HG03025 (cell line): ENCODE measurements around the gene ERG.

Experiments used
- ATAC-seq: cut with Tn5 transposase; IDR thresholded peaks from one replicate; pipeline ENCODE4 v1.9.1; 2021; ENCODE audit warnings: mild to moderate bottlenecking, moderate library complexity; ENCODE audit not compliant: unreplicated experiment, low FRiP score

The ERG gene

DNA sequence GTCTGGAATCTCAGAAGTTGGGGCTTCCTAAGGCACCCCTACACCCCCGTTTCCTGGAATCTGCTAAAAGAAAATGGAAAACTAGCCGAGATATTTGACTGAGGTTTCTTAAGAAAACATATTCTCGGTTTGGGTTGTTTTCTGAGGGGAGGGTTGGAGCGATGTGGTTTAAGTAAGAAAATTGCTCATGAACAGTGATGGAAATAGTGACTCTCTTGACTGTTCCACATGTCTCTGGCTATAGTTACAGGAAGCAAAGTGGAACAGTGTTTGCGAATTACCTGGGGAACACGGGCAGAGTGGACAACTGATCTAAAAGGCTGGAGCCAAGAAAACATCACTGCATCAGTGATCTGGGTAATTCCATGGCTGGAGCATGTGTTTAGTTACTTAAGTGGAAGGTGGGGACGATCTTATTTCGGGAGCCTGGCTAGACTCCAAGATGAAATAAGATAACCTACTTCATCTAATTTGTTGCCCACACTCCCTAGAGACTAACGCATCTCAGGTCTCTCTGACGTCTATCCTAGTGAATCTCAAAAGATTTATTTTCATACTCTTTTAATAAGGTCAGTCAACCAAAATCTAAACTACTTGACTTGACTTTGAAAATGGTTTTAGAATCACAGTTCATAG lies 149.0 kb downstream of the ERG start:
- ATAC-seq: no peak

DNA sequence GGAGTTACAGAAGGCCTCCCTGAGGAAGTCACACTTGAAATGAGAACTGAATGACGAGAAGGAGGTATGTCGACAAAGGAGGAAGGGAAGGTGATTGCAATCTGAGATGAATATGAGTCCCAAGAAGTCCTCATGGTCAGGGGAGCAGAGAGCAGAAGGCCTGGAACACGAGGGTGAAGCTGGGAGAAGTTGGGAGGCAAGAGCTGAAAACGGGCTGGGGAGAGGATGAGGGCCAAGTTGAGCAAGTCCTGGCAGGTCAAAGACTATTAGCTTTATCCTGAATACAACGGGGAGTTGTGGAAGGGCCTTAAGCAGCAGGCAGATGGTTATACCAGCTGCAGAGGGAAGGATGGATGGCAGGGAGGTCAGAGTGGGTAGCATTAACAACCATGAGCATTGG lies 152.0 kb downstream of the ERG start:
- ATAC-seq: no peak

DNA sequence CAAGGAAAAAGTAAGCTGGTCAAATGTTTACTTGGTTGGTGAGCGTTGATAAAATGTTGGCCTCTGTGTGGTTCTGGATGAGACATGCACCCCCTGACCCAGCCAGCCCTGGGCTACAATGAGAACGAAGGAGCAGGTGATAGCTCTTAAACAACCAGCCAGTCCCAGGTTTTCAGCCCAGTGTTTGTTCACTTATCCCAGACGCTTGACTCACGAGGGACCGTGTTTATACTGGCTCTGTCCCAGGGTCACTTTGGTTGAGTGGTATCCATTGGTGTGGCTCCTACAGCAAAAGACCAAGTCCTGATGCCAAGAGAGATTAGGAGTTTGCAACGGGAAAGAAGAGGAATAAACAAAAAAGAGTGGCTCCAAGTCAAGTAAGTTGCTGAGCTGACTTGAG lies 154.6 kb downstream of the ERG start:
- ATAC-seq: no peak

DNA sequence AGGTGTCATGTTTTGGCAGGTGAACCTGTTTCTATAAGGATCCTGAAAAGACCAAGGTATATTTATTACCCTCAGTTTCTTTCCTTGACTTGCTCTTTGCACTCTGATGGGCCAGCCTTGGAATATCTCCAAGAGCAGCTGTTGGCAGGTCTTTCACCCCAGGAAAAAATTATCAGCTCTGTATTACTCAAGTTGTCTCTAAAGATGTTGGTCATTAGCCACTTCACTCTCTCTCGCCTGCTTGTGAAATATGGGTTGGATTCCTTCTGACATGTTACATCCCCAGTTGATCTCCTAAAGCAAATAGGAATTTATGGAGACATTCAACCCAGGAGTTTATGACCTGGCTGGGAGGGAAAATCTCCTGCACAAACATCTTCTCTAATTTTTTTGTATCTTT lies 155.5 kb downstream of the ERG start:
- ATAC-seq: no peak

DNA sequence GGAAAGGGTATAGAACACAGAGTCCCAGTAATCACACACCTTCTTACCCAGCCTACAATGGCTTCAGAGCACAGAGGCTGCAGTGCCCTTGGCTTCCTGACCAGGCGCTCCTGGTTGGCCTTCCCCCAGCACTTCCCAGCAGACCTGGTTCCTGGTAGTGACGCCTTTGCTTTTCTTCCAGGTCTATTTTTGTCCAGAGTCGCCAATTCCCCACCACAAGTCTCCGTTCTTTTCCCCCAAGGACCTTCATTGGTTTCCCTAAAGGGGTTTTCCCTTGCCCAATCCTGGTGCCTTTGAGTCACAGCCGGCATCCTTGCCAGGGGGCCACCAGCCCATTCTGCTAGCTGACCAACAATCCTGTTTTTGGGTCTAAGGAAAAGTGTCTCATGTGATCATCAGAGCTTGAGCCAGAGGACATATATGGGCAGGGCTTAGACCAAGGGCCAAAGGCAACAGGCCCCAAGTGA lies 156.7 kb downstream of the ERG start:
- ATAC-seq: no peak

DNA sequence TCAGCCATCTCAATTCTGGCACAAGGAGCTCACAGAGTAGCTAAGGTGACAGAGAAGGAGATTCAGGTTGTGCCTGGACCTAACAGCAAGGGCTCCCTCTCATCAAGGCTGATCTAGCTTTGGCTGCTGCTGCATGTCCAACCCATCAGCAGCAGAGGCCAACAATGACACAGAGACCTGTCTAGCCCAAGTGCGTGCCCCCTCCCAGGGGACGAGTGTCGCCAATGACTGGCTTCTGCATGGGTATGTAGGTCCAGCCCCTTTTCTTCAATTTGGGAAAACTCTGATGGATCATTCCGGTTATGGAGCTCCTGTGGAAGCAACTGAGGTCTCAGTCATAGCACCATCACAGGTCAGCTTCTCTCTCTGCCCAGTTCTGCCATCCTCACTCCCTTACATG lies 158.1 kb downstream of the ERG start:
- no peak for ATAC-seq

DNA sequence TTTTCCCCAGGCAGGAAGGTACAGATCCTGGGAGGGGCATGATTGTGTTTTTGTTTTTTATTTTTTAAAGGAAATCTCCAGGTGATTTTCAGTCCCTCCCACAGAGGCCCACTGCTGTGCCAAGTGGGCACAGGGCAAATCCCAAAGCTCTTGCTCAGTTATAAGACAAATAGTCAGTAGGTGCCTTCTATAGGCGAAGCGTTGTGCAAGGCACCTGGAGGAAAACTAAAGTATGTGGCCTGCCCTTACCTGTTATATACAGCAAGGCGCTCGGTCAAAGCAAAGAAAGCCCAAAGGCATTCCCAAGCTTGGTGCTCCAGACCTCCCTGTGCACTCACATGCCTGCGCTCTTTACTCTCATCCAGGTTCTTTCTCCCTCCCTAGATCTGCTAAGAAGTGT lies 160.5 kb downstream of the ERG start:
- no peak for ATAC-seq

DNA sequence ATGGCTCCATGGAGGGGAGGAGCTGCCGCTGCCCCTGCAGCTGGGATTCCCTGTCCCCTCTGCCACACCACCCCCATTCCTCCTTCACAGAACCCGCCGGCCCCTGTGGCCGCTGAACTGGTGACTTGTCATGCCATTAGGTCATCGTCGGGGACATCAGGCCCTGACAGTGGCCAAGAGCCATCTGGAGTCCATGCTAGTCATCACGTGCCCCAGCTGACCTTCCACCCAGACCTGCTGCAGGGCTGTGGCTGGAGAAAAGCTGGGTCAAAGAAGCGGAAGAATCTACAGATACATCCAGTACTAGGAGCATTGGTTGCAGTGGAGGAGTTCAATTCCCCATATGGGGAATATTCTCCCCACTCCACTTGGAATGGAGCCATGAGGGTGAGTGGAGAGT lies 163.4 kb downstream of the ERG start:
- no peak for ATAC-seq

DNA sequence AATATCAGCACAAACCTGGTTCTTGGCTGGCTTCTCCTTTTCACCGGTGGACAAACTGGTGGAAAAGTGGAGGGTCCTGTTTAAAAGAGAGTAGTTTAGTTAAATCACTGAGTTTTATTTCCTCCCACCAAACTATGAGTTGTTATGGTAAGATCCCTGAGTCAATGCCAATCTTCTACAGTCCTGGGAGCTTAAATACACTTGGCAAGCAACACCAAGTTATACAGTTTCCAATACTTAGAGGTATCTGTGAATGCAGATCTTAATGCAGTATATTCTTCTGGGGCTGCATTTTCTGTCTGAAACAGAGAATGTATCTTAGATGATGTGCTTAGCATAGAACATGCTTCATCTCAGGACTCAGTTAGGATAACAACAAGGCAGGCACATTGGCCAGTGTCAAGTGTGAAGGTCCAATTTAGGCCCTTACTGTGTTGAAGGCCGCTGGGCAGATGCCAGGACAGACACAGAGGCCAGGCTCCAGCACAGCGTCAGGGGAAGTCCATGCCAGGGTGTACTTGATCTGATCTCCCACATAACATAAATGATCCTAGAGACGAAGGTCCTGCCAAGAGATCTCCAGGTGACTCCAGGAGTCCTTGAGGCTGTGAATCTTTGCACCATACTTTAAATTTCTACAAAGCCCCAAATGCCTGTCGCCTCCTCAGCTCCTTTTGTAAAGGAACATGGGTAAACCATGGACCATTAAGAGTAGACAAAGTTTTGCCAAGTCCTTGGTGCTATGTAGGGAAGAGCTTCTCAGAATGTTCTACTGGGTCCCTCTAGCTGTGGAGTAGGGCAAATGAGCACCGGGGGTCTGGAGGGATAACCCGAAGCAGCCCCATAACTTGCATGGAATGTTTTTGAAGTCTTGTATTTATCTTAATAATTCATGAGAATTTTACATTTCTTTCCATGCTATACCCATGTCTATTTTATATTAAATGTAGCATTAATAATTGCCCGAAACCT lies 164.7 kb downstream of the ERG start:
- no peak for ATAC-seq

DNA sequence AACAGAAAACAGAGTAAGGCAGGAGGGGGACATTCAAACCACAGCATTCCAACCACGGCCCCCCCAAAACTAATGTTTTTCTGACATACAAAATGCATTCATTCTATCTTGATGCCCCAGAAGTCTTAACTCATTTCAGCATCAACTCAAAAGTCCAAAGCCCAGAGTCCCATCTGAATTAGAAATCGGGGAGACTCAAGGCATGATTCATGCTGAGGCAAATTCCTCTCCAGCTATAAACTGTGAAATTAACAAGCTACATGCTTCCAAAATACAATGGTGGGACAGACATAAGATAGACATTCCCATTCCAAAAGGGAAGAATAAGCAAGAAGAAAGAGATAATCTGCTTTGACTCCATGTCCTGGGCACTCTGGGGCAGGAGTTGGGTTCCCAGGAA lies 167.6 kb downstream of the ERG start:
- no peak for ATAC-seq
